HAP-1 (cell line): ENCODE measurements around the gene HTR1E.
"Not testable (repeated sequence)": the region's sequence is repeated elsewhere in the genome, so short reads cannot be mapped to it uniquely, and the experiment has no call there.

Experiments
- DNase-seq, 2 experiments: peaks; one replicate each; pipeline ENCODE4 v3.0.0-alpha.2; 2016 to 2020; ENCODE audit warnings: low spot score in 2 of 2
- H3K27me3 ChIP-seq: fragments of 250-450 bp; sonication (Bioruptor Pico); 2 replicates; pipeline ENCODE4 v1.5.1; 2020; ENCODE audit warnings: low read depth, mild to moderate bottlenecking, moderate library complexity
- H3K36me3 ChIP-seq: fragments of 250-450 bp; sonication (Bioruptor Pico); replicated peaks from 2 replicates; pipeline ENCODE4 v1.5.1; 2020; ENCODE audit warnings: mild to moderate bottlenecking
- H3K4me1 ChIP-seq: fragments of 250-450 bp; sonication (Bioruptor Pico); 2 replicates; pipeline ENCODE4 v1.5.1; 2020; ENCODE audit warnings: mild to moderate bottlenecking
- H3K4me3 ChIP-seq: fragments of 250-450 bp; sonication (Bioruptor Pico); 2 replicates; pipeline ENCODE4 v1.5.1; 2020; ENCODE audit warnings: mild to moderate bottlenecking, moderate library complexity
- H3K9me3 ChIP-seq: fragments of 250-450 bp; sonication (Bioruptor Pico); 2 replicates; pipeline ENCODE4 v1.5.1; 2020; ENCODE audit warnings: mild to moderate bottlenecking, moderate library complexity
- in situ Hi-C: fragments of 300-500 bp; cut with MboI; formaldehyde crosslinking; loops from 3 replicates; pipeline ENCODE4 v1.14.3; 2020; ENCODE audit warnings: low sequenced_read_pairs, inconsistent platforms, mixed read lengths

Gene HTR1E

GRCh38 chr6:86952991-86953390 is 15.7 kb downstream of the HTR1E start:
- no peaks in the 10 kb centered on the region for H3K4me1 ChIP-seq

GRCh38 chr6:86959656-86960055 is 22.3 kb downstream of the HTR1E start:
- DNase-seq: no peak
- no peak overlapping the region for H3K4me3 ChIP-seq
- H3K36me3 ChIP-seq: no peaks in the 10 kb centered on the region
- in situ Hi-C loops: no loop called here
- no peaks in the 10 kb centered on the region; the same call in 1 of the 2 replicates for H3K27me3 ChIP-seq
- H3K4me1 ChIP-seq: no peaks in the 10 kb centered on the region
- H3K9me3 ChIP-seq: no peaks in the 10 kb centered on the region

More at GRCh38 chr6:86952991-86953390, 15.7 kb downstream of the HTR1E start:
- no peak for DNase-seq
- no peaks in the 10 kb centered on the region for H3K9me3 ChIP-seq
- H3K27me3 ChIP-seq: no peaks in the 10 kb centered on the region; the same call in none of the 2 replicates
- no peak overlapping the region for H3K4me3 ChIP-seq
- in situ Hi-C loops: no loop called here
- no peaks in the 10 kb centered on the region for H3K36me3 ChIP-seq

DNA sequence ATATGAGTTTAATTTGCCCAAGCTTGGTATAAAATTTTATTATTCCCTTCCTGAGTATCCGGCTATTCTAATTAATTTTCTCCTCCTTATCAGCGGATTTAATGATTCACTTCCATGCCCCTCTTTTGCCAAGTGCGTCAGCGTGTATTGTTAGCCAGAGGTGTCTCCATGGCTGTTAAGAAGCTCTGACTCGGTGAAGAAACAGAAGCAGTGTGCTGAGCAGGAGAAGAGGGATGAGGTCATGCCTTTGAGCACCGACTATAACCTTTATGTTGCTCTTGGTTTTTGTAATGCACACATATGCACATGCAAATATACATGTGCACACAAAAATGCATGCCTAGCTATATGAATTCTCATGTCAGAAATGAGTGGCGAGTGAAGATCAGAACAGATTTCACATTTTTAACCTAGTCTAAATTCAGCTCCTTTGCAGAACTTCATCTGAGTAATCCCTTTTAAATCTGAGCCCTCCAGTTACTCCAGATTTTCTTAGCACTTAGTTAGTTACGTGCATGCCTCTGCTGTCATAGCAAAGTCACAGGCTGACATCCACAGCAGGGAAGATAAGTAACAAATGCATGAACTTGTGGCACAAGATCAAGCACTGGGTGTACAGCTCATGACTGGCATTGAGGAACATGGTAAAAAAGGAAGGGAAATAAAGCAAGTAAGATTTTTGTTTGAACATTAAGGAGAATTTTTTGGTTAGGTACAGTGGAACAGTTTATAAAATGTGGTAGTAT is 24.3 kb downstream of the HTR1E start:
- no peaks in the 10 kb centered on the region for H3K9me3 ChIP-seq
- H3K36me3 ChIP-seq: no peaks in the 10 kb centered on the region
- H3K4me1 ChIP-seq: no peaks in the 10 kb centered on the region
- in situ Hi-C loops: no loop called here
- H3K27me3 ChIP-seq: no peaks in the 10 kb centered on the region
- no peak for DNase-seq
- no peak overlapping the region for H3K4me3 ChIP-seq

- Histone ChIP-seq H3K9me3 (no peaks in the 10 kb centered on the region), H3K36me3 (no peaks in the 10 kb centered on the region), H3K4me1 (no peaks in the 10 kb centered on the region), H3K4me3 (no peak overlapping the region), H3K27me3 (no peaks in the 10 kb centered on the region)
- no peak for DNase-seq
- in situ Hi-C loops: no loop called here
Measured at GRCh38 chr6:86963352-86963751, 26.0 kb downstream of the HTR1E start.

- H3K4me1 ChIP-seq: no peaks in the 10 kb centered on the region
- H3K9me3 ChIP-seq: no peaks in the 10 kb centered on the region
- in situ Hi-C loops: no loop called here
- no peaks in the 10 kb centered on the region for H3K36me3 ChIP-seq
- no peak for DNase-seq
- no peaks in the 10 kb centered on the region for H3K27me3 ChIP-seq
- no peak overlapping the region for H3K4me3 ChIP-seq
Measured at GRCh38 chr6:86964029-86964579, 26.8 kb downstream of the HTR1E start.

- Histone ChIP-seq H3K4me1 (no peaks in the 10 kb centered on the region), H3K36me3 (no peaks in the 10 kb centered on the region), H3K4me3 (no peak overlapping the region), H3K9me3 (no peaks in the 10 kb centered on the region), H3K27me3 (no peaks in the 10 kb centered on the region)
- no peak for DNase-seq
- in situ Hi-C loops: no loop called here
Measured at GRCh38 chr6:86966271-86966670, 28.9 kb downstream of the HTR1E start.

- in situ Hi-C loops: no loop called here
- Histone ChIP-seq H3K27me3 (no peaks in the 10 kb centered on the region), H3K4me1 (no peaks in the 10 kb centered on the region), H3K36me3 (no peaks in the 10 kb centered on the region), H3K9me3 (no peaks in the 10 kb centered on the region), H3K4me3 (no peak overlapping the region)
- DNase-seq: no peak
Measured at GRCh38 chr6:86969573-86969972, 32.2 kb downstream of the HTR1E start.

DNA sequence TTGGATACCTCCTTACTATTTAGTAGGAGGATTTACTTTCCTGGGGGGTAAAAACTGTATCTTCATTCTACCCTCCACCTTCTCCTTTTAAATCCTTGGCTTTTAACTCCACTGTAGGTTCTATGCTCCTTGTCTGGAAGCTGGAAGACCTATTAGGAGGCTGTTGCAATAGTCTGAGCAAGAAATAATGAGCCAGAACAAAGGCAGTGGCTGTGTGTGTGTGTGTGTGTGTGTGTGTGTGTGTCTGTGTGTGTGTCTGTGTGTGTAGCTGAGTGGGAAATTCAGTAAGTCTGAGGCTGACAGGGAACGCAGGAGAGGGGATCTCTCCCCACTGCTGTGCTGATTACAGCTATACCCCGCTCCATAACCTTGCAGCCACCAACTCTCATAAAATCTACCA is 35.8 kb downstream of the HTR1E start:
- in situ Hi-C loops: no loop called here
- no peaks in the 10 kb centered on the region for H3K9me3 ChIP-seq
- DNase-seq: no peak
- peaks cover 5% of the 10 kb centered on the region; the same call in 1 of the 2 replicates for H3K27me3 ChIP-seq
- no peaks in the 10 kb centered on the region for H3K4me1 ChIP-seq
- H3K36me3 ChIP-seq: no peaks in the 10 kb centered on the region
- H3K4me3 ChIP-seq: no peak overlapping the region

DNA sequence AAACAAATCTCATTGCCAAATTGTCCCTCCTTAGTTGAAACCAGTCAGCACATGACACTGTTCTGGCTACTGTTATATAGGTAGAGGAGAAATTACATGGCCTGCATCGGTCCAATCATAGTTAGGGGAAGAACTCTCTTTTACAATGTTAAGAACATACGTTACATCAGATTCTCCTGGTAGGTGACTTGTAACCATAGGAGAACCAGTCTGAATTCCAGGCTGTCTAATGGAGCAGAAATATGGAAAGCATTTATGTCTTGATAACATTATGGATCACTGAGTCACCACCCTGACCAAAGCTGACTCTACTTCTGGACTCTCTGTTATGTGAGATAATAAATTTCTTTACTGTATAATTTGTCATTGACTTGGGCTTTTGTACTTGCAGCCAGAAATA is 40.9 kb downstream of the HTR1E start:
- no peak overlapping the region for H3K4me3 ChIP-seq
- H3K27me3 ChIP-seq: peaks cover 18% of the 10 kb centered on the region; the same call in 1 of the 2 replicates
- H3K9me3 ChIP-seq: no peaks in the 10 kb centered on the region
- no peaks in the 10 kb centered on the region for H3K4me1 ChIP-seq
- in situ Hi-C loops: no loop called here
- DNase-seq: no peak
- H3K36me3 ChIP-seq: no peaks in the 10 kb centered on the region

DNA sequence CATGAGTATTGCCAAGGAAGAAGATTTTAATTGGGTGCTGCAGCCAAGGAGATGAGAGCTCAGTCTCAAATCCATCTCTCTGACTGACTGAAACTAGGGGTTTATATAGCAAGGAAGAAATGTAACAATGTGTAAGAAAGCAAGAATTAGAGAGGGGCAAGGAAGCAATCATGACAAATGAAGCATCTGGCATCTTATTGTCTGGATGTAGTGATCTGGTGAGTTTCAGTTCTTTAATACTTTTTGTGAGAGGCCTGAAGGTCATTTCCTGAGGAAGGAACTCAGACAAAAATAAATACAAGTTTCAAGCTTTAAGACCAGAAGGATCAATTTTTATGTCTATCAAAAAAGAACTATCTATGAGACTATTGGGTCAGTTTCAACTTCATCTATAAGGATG is 64.2 kb downstream of the HTR1E start:
- in situ Hi-C loops: no loop called here
- Histone ChIP-seq H3K9me3 (no peaks in the 10 kb centered on the region), H3K4me1 (no peaks in the 10 kb centered on the region), H3K27me3 (peaks cover 5% of the 10 kb centered on the region; the same call in 1 of the 2 replicates), H3K4me3 (no peak overlapping the region), H3K36me3 (no peaks in the 10 kb centered on the region)
- DNase-seq: no peak

DNA sequence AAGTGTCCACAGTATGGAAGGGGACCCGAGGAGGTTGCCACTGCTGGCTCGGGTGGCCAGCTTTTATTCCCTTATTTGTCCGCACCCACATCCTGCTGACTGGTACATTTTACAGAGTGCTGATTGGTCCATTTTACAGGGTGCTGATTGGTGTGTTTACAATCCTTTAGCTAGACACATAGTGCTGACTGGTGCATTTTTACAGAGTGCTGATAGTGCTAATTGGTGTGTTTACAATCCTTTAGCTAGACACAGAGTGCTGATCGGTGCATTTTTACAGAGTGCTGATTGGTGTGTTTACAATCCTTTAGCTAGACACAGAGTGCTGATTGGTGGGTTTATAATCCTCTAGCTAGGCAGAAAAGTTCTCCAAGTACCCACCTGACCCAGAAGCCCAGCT is 65.1 kb downstream of the HTR1E start:
- in situ Hi-C loops, H3K36me3 ChIP-seq, H3K9me3 ChIP-seq, H3K27me3 ChIP-seq, DNase-seq, H3K4me1 ChIP-seq, H3K4me3 ChIP-seq: not testable (repeated sequence)

- H3K36me3 ChIP-seq, in situ Hi-C loops, H3K9me3 ChIP-seq: not testable (repeated sequence)
Measured at GRCh38 chr6:87006541-87006940, 69.2 kb downstream of the HTR1E start.

GRCh38 chr6:87009581-87009980 is 72.3 kb downstream of the HTR1E start:
- H3K9me3 ChIP-seq, H3K4me1 ChIP-seq, in situ Hi-C loops, H3K4me3 ChIP-seq, H3K36me3 ChIP-seq, H3K27me3 ChIP-seq, DNase-seq: not testable (repeated sequence)

More at GRCh38 chr6:87006541-87006940, 69.2 kb downstream of the HTR1E start:
- DNase-seq, H3K4me1 ChIP-seq, H3K27me3 ChIP-seq, H3K4me3 ChIP-seq: not testable (repeated sequence)

GRCh38 chr6:87012035-87012434 is 74.7 kb downstream of the HTR1E start:
- Histone ChIP-seq H3K36me3 (no peaks in the 10 kb centered on the region), H3K9me3 (no peaks in the 10 kb centered on the region), H3K4me1 (no peaks in the 10 kb centered on the region), H3K4me3 (no peak overlapping the region), H3K27me3 (no peaks in the 10 kb centered on the region)
- DNase-seq: no peak
- in situ Hi-C loops: no loop called here
